Panc1 (cell line): ENCODE results near the gene PLEKHA1.

Source experiments
- POLR2AphosphoS5 ChIP-seq: IDR thresholded peaks from 2 replicates; pipeline ENCODE4 v1.6.1; 2012; ENCODE audit warnings: mild to moderate bottlenecking, low read depth, low read length, moderate library complexity
- SIN3A ChIP-seq: IDR thresholded peaks from 2 replicates; pipeline ENCODE4 v1.6.1; 2012; ENCODE audit warnings: low read depth, mild to moderate bottlenecking, low read length, moderate library complexity, borderline replicate concordance; ENCODE audit not compliant: insufficient read depth
- TCF7L2 ChIP-seq: IDR thresholded peaks from 2 replicates; pipeline ENCODE4 v1.6.1; 2011; ENCODE audit warnings: mild to moderate bottlenecking, low read depth, low read length, inconsistent platforms
- TF ChIP-seq, protein P1 (sequence below): fragments of 450-650 bp; IDR thresholded peaks from 2 replicates; pipeline ENCODE4 v1.5.1; 2017; ENCODE audit warnings: mild to moderate bottlenecking
- TF ChIP-seq, protein P2 (sequence below), 2 experiments: IDR thresholded peaks; 2 replicates each; pipeline ENCODE4 v1.6.1; 2011 to 2012; ENCODE audit warnings: low read depth in 2 of 2, control low read depth in 1 of 2, low read length in 1 of 2, mild to moderate bottlenecking in 1 of 2, moderate library complexity in 1 of 2; ENCODE audit not compliant: insufficient read depth in 1 of 2

DNA sequence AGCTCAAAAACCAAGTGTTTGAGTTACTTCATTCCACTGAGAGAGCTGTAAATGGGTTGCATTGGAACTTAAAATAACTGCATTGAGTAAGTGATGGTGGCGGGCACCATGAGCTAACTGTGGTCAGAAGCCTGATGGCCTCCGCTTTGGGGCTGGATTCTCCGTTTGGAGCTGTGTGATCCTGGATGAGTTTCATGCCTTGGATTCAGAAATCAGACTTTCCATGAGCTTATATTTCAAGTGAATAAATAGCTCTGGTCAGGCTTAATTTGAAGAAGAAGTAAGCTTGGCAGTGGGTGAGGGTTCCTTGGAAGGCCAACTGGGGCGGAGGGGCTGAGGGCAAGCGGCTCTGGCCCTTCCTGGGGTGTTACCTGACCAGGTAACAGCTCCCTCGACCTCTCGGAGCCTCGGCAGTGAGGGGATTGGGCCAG is 92.5 kb downstream of the PLEKHA1 start:
- TF ChIP-seq, protein P1, sequence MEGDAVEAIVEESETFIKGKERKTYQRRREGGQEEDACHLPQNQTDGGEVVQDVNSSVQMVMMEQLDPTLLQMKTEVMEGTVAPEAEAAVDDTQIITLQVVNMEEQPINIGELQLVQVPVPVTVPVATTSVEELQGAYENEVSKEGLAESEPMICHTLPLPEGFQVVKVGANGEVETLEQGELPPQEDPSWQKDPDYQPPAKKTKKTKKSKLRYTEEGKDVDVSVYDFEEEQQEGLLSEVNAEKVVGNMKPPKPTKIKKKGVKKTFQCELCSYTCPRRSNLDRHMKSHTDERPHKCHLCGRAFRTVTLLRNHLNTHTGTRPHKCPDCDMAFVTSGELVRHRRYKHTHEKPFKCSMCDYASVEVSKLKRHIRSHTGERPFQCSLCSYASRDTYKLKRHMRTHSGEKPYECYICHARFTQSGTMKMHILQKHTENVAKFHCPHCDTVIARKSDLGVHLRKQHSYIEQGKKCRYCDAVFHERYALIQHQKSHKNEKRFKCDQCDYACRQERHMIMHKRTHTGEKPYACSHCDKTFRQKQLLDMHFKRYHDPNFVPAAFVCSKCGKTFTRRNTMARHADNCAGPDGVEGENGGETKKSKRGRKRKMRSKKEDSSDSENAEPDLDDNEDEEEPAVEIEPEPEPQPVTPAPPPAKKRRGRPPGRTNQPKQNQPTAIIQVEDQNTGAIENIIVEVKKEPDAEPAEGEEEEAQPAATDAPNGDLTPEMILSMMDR = no peak
- TF ChIP-seq POLR2AphosphoS5 (no peak), TCF7L2 (no peak), SIN3A (no peak)
- TF ChIP-seq, protein P2, sequence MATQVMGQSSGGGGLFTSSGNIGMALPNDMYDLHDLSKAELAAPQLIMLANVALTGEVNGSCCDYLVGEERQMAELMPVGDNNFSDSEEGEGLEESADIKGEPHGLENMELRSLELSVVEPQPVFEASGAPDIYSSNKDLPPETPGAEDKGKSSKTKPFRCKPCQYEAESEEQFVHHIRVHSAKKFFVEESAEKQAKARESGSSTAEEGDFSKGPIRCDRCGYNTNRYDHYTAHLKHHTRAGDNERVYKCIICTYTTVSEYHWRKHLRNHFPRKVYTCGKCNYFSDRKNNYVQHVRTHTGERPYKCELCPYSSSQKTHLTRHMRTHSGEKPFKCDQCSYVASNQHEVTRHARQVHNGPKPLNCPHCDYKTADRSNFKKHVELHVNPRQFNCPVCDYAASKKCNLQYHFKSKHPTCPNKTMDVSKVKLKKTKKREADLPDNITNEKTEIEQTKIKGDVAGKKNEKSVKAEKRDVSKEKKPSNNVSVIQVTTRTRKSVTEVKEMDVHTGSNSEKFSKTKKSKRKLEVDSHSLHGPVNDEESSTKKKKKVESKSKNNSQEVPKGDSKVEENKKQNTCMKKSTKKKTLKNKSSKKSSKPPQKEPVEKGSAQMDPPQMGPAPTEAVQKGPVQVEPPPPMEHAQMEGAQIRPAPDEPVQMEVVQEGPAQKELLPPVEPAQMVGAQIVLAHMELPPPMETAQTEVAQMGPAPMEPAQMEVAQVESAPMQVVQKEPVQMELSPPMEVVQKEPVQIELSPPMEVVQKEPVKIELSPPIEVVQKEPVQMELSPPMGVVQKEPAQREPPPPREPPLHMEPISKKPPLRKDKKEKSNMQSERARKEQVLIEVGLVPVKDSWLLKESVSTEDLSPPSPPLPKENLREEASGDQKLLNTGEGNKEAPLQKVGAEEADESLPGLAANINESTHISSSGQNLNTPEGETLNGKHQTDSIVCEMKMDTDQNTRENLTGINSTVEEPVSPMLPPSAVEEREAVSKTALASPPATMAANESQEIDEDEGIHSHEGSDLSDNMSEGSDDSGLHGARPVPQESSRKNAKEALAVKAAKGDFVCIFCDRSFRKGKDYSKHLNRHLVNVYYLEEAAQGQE (IDR thresholded peaks at IDR 0.05; ENCODE audit: insufficient read depth in 1 of 2, low read depth in 2 of 2, low read length in 1 of 2) = no peak
